H9 (cell line): Measurements from ENCODE around the gene GGT7. TPM values are rescaled to one million over a fixed set of nuclear protein-coding genes. Genes with fewer than 3 reads are reported as not detected.

ENCODE experiments used
- DNase-seq: peaks from one replicate; pipeline ENCODE4 v3.0.0-alpha.2; 2017
- H2AFZ ChIP-seq: one replicate; pipeline ENCODE4 v1.6.1; 2013; ENCODE audit warnings: mild to moderate bottlenecking, low read length, control low read depth, moderate library complexity
- H2AK5ac ChIP-seq: 2 replicates; pipeline ENCODE4 v1.6.1; 2013; ENCODE audit warnings: low read length, control low read depth, mixed read lengths; ENCODE audit not compliant: insufficient read length
- H2BK120ac ChIP-seq: one replicate; pipeline ENCODE4 v1.6.1; 2013; ENCODE audit warnings: low read depth, mild to moderate bottlenecking, low read length, control low read depth, inconsistent platforms; ENCODE audit not compliant: poor library complexity, severe bottlenecking
- H2BK12ac ChIP-seq: 2 replicates; pipeline ENCODE4 v1.6.1; 2013; ENCODE audit warnings: low read length, control low read depth, mixed read lengths, low read depth; ENCODE audit not compliant: insufficient read length
- H2BK15ac ChIP-seq: 2 replicates; pipeline ENCODE4 v1.6.1; 2013; ENCODE audit warnings: low read depth, low read length, control low read depth
- H2BK20ac ChIP-seq: one replicate; pipeline ENCODE4 v1.6.1; 2013; ENCODE audit warnings: low read depth, mild to moderate bottlenecking, low read length, control low read depth, inconsistent platforms; ENCODE audit not compliant: poor library complexity, severe bottlenecking
- H2BK5ac ChIP-seq: 2 replicates; pipeline ENCODE4 v1.6.1; 2013; ENCODE audit warnings: low read length, control low read depth, mixed read lengths; ENCODE audit not compliant: insufficient read length
- H3K14ac ChIP-seq: 2 replicates; pipeline ENCODE4 v1.6.1; 2013; ENCODE audit warnings: low read length, control low read depth; ENCODE audit not compliant: insufficient read depth
- H3K18ac ChIP-seq: 2 replicates; pipeline ENCODE4 v1.6.1; 2013; ENCODE audit warnings: low read depth, mild to moderate bottlenecking, mixed read lengths, low read length, control low read depth; ENCODE audit not compliant: insufficient read length
- H3K23ac ChIP-seq: 2 replicates; pipeline ENCODE4 v1.6.1; 2013; ENCODE audit warnings: low read length, control low read depth, mixed read lengths, low read depth; ENCODE audit not compliant: insufficient read length
- H3K23me2 ChIP-seq: 2 replicates; pipeline ENCODE4 v1.6.1; 2013; ENCODE audit warnings: low read depth, mild to moderate bottlenecking, mixed read lengths, low read length, control low read depth; ENCODE audit not compliant: insufficient read length, poor library complexity, severe bottlenecking
- H3K27ac ChIP-seq: 2 replicates; pipeline ENCODE4 v1.5.1; 2013; ENCODE audit warnings: low read length, control low read depth, mixed read lengths, low read depth; ENCODE audit not compliant: insufficient read length
- H3K27me3 ChIP-seq: 2 replicates; pipeline ENCODE4 v1.6.1; 2013; ENCODE audit warnings: low read length, control low read depth, inconsistent platforms; ENCODE audit not compliant: insufficient read depth
- H3K4ac ChIP-seq: 2 replicates; pipeline ENCODE4 v1.6.1; 2013; ENCODE audit warnings: low read depth, mild to moderate bottlenecking, control low read depth, inconsistent platforms, low read length, moderate library complexity
- H3K4me1 ChIP-seq: 2 replicates; pipeline ENCODE4 v1.6.1; 2013; ENCODE audit warnings: low read length, control low read depth, inconsistent platforms; ENCODE audit not compliant: insufficient read depth
- H3K4me2 ChIP-seq: 2 replicates; pipeline ENCODE4 v1.6.1; 2013; ENCODE audit warnings: low read length, control low read depth, mixed read lengths; ENCODE audit not compliant: insufficient read length, insufficient read depth
- H3K56ac ChIP-seq: 2 replicates; pipeline ENCODE4 v1.6.1; 2013; ENCODE audit warnings: low read depth, mild to moderate bottlenecking, mixed read lengths, low read length, control low read depth; ENCODE audit not compliant: insufficient read length
- H3K79me1 ChIP-seq: 2 replicates; pipeline ENCODE4 v1.6.1; 2013; ENCODE audit warnings: low read depth, mild to moderate bottlenecking, moderate library complexity, low read length, control low read depth, inconsistent platforms; ENCODE audit not compliant: insufficient read depth, poor library complexity, severe bottlenecking
- H3K79me2 ChIP-seq: 2 replicates; pipeline ENCODE4 v1.6.1; 2013; ENCODE audit warnings: low read length, control low read depth, inconsistent platforms; ENCODE audit not compliant: insufficient read depth
- H3K9ac ChIP-seq: 2 replicates; pipeline ENCODE4 v1.6.1; 2013; ENCODE audit warnings: low read length, control low read depth, mixed read lengths; ENCODE audit not compliant: insufficient read length; ENCODE audit errors: extremely low read depth
- H3K9me3 ChIP-seq: one replicate; pipeline ENCODE4 v1.6.1; 2013; ENCODE audit warnings: low read depth, low read length, inconsistent platforms; ENCODE audit not compliant: control insufficient read depth
- H3T11ph ChIP-seq: one replicate; pipeline ENCODE4 v1.6.1; 2013; ENCODE audit warnings: mild to moderate bottlenecking, low read length, control low read depth, inconsistent platforms
- H4K20me1 ChIP-seq: one replicate; pipeline ENCODE4 v1.6.1; 2013; ENCODE audit not compliant: control insufficient read depth, insufficient read length, insufficient read depth
- H4K5ac ChIP-seq: 2 replicates; pipeline ENCODE4 v1.6.1; 2013; ENCODE audit warnings: low read depth, mild to moderate bottlenecking, mixed read lengths, low read length, control low read depth; ENCODE audit not compliant: insufficient read length
- H4K8ac ChIP-seq: replicated peaks from 2 replicates; pipeline ENCODE4 v1.6.1; 2013; ENCODE audit warnings: low read length, control low read depth, mixed read lengths, low read depth; ENCODE audit not compliant: insufficient read length
- H4K91ac ChIP-seq: 2 replicates; pipeline ENCODE4 v1.6.1; 2013; ENCODE audit warnings: low read depth, mild to moderate bottlenecking, moderate library complexity, mixed read lengths, low read length, control low read depth; ENCODE audit not compliant: insufficient read length
- H3K27ac Mint-ChIP-seq, 3 experiments: 2 replicates in 2 of 3; 3 replicates in 1 of 3; pipeline ENCODE4 v1.8.0; 2020 to 2021; ENCODE audit warnings: mixed read lengths in 3 of 3, mild to moderate bottlenecking in 1 of 3, moderate library complexity in 1 of 3
- H3K27me3 Mint-ChIP-seq: 2 replicates; pipeline ENCODE4 v1.8.0; 2021; ENCODE audit warnings: low read depth, mild to moderate bottlenecking, moderate library complexity, mixed read lengths
- H3K36me3 Mint-ChIP-seq, 3 experiments: 2 replicates in 2 of 3; 3 replicates in 1 of 3; pipeline ENCODE4 v1.8.0; 2020 to 2021; ENCODE audit warnings: low read depth in 3 of 3, mixed read lengths in 3 of 3; ENCODE audit not compliant: insufficient read depth in 1 of 3
- H3K4me1 Mint-ChIP-seq, 2 experiments: 2 replicates each; pipeline ENCODE4 v1.8.0; 2020; ENCODE audit warnings: mixed read lengths in 2 of 2
- H3K4me3 Mint-ChIP-seq, 2 experiments: 2 replicates in 1 of 2; 3 replicates in 1 of 2; pipeline ENCODE4 v1.8.0; 2020 to 2021; ENCODE audit warnings: mild to moderate bottlenecking in 2 of 2, mixed read lengths in 2 of 2, moderate library complexity in 1 of 2
- H3K9me3 Mint-ChIP-seq, 2 experiments: 2 replicates in 1 of 2; 3 replicates in 1 of 2; pipeline ENCODE4 v1.8.0; 2020; ENCODE audit warnings: mild to moderate bottlenecking in 2 of 2, mixed read lengths in 2 of 2, moderate library complexity in 1 of 2
- CTCF ChIP-seq: fragments of 200-600 bp; sonication (generic); conservative IDR thresholded peaks from 3 replicates; pipeline ENCODE4 v1.8.0; 2021; ENCODE audit warnings: antibody characterized with exemption, mild to moderate bottlenecking
- WGBS: extraction: QIAGEN DNeasy Blood & Tissue Kit; methylation state at CpG from one replicate; pipeline ENCODE4 v1.1.7; 2013; ENCODE audit warnings: missing lambda C conversion rate, low lambda C conversion rate, mixed read lengths; ENCODE audit not compliant: insufficient read length; ENCODE audit errors: extremely low coverage; 5-methylcytosine and 5-hydroxymethylcytosine counted together
- total RNA-seq: library from RNA; stranded (reverse); gene quantifications from 2 replicates; pipeline ENCODE4 v1.2.1, GENCODE V29; 2021

Gene GGT7
- total RNA-seq, 1 experiment from 2014 or later, result 38.6 TPM

GRCh38 chr20:34861386-34862084, 11.1 kb downstream of the GGT7 start:
- peaks cover 9 to 55% (median 20%) of the 10 kb centered on the region in 3 experiments; a peak in 6 of 7 replicates for H3K36me3 Mint-ChIP-seq
- Histone ChIP-seq H3K4ac (no peak overlapping the region), H3K27me3 (no peaks in the 10 kb centered on the region), H3K27ac (no peak overlapping the region), H3K79me1 (no peaks in the 10 kb centered on the region), H3K9ac (no peak overlapping the region), H3K14ac (no peak overlapping the region), H3K4me1 (no peaks in the 10 kb centered on the region), H3K79me2 (no peaks in the 10 kb centered on the region), H4K91ac (no peak overlapping the region), H2BK20ac (no peak overlapping the region), H4K20me1 (no peaks in the 10 kb centered on the region), H2BK5ac (no peak overlapping the region), H3K56ac (no peak overlapping the region), H3K4me2 (no peak overlapping the region), H3K18ac (no peak overlapping the region), H4K5ac (no peak overlapping the region), H2BK15ac (no peak overlapping the region), H2AK5ac (no peak overlapping the region), H2BK12ac (no peak overlapping the region), H4K8ac (no peak overlapping the region), H3K23me2 (no peaks in the 10 kb centered on the region), H2AFZ (no peak overlapping the region), H3K9me3 (no peaks in the 10 kb centered on the region), H2BK120ac (no peak overlapping the region), H3K23ac (no peak overlapping the region), H3T11ph (no peak overlapping the region)
- no CpG with 5 or more reads among the region's 7 CpGs for WGBS
- H3K27ac Mint-ChIP-seq, result no peak overlapping the region
- H3K9me3 Mint-ChIP-seq, result no peaks in the 10 kb centered on the region
- DNase-seq, result no peak
- no peak for TF ChIP-seq CTCF
- no peak overlapping the region for H3K4me3 Mint-ChIP-seq
- no peaks in the 10 kb centered on the region for H3K27me3 Mint-ChIP-seq
- peaks cover 8% of the 10 kb centered on the region in 2 experiments for H3K4me1 Mint-ChIP-seq
